K562 (cell line): Measurements from ENCODE around the gene LRRC41. TPM values are rescaled to one million over a fixed set of nuclear protein-coding genes. Genes with fewer than 3 reads are reported as not detected.
A peak's percentile ranks its signal among the peaks of the same experiment; 100 is the strongest.
"Not testable (repeated sequence)": the region's sequence is repeated elsewhere in the genome, so short reads cannot be mapped to it uniquely, and the experiment has no call there.

Experiments used
- ATAC-seq: fragments of 200-7000 bp; cut with Tn5 transposase; 3 replicates; pipeline ENCODE4 v1.9.1; 2020; ENCODE audit warnings: moderate library complexity
- BruUV-seq: library from RNA; stranded (reverse); fragments of 400-500 nt; replicated peaks from 2 replicates; lab custom pipeline; 2021; lab: Mats Ljungman, UMichigan
- CTCF ChIA-PET: fragments of 300-600 bp; formaldehyde crosslinking; extraction: SDS; loops from one replicate; lab custom pipeline; 2021; ENCODE audit warnings: low intra/inter-chr PET ratio; lab: Yijun Ruan, JAX
- POLR2A ChIA-PET: fragments of 300-600, 350-650 bp; sonication (Branson Sonifier 250); formaldehyde crosslinking; extraction: SDS; loops from one replicate; lab custom pipeline; 2021; ENCODE audit warnings: antibody characterized with exemption, inconsistent platforms; lab: Yijun Ruan, JAX
- DNase-seq, 4 experiments: peaks; one replicate each; pipeline versions ENCODE4 v3.0.0 to v3.0.0-alpha.2; 2011 to 2018; ENCODE audit warnings: low spot score in 3 of 4, mixed read lengths in 3 of 4; ENCODE audit errors: extremely low read depth in 1 of 4
- FAIRE-seq: peaks from 2 replicates; lab custom pipeline; 2011; peaks lifted over from hg19 to GRCh38; lab: Jason Lieb, UNC
- H2AFZ ChIP-seq: 2 replicates; pipeline ENCODE4 v1.6.0; 2011; ENCODE audit warnings: low read depth, low read length, control low read depth, inconsistent platforms
- H3K27ac ChIP-seq: fragments of 200-600 bp; 3 replicates; pipeline ENCODE4 v1.8.0; 2011; ENCODE audit warnings: low read depth, mild to moderate bottlenecking, control low read depth, inconsistent platforms, low read length, moderate library complexity, mixed read lengths; ENCODE audit errors: extremely low read depth
- H3K27me3 ChIP-seq, 2 experiments: fragments of 300-600 bp in 1 of 2; 2 replicates in 1 of 2; 3 replicates in 1 of 2; pipeline versions ENCODE4 v1.6.0 to v1.8.0; 2011; ENCODE audit warnings: inconsistent platforms in 2 of 2, low read length in 2 of 2, mild to moderate bottlenecking in 1 of 2, mixed read lengths in 1 of 2, moderate library complexity in 1 of 2; ENCODE audit not compliant: control insufficient read depth in 2 of 2, insufficient read depth in 2 of 2
- H3K36me3 ChIP-seq: fragments of 300-600 bp; 3 replicates; pipeline ENCODE4 v1.8.0; 2011; ENCODE audit warnings: mild to moderate bottlenecking, low read length, inconsistent platforms; ENCODE audit not compliant: control insufficient read depth, insufficient read depth
- H3K4me1 ChIP-seq, 2 experiments: fragments of 200-600 bp in 1 of 2; replicated peaks in 1 of 2; 2 replicates in 1 of 2; 3 replicates in 1 of 2; pipeline versions ENCODE4 v1.5.1 to v1.8.0; 2011; ENCODE audit warnings: inconsistent platforms in 2 of 2, low read length in 2 of 2, mild to moderate bottlenecking in 1 of 2, mixed read lengths in 1 of 2, moderate library complexity in 1 of 2; ENCODE audit not compliant: control insufficient read depth in 2 of 2, insufficient read depth in 2 of 2
- H3K4me2 ChIP-seq: 2 replicates; pipeline ENCODE4 v1.6.1; 2011; ENCODE audit warnings: low read length, control low read depth, inconsistent platforms, mixed read lengths; ENCODE audit not compliant: insufficient read depth
- H3K4me3 ChIP-seq: fragments of 200-600 bp; sonication (generic), shearing (Covaris generic); 2 replicates; pipeline ENCODE4 v1.5.1; 2016; ENCODE audit warnings: control low read depth, inconsistent platforms
- H3K79me2 ChIP-seq: fragments of 200-600 bp; 3 replicates; pipeline ENCODE4 v1.8.0; 2011; ENCODE audit warnings: low read length, inconsistent platforms; ENCODE audit not compliant: control insufficient read depth, insufficient read depth
- H3K9ac ChIP-seq, 2 experiments: 2 replicates each; pipeline versions ENCODE4 v1.6.0 to v1.6.1; 2011; ENCODE audit warnings: low read depth in 2 of 2, low read length in 2 of 2, control low read depth in 1 of 2, inconsistent platforms in 1 of 2, mild to moderate bottlenecking in 1 of 2, mixed read lengths in 1 of 2; ENCODE audit not compliant: insufficient read depth in 1 of 2
- H3K9me1 ChIP-seq: one replicate; pipeline ENCODE4 v1.6.0; 2011; ENCODE audit warnings: inconsistent platforms, mild to moderate bottlenecking, low read length, moderate library complexity; ENCODE audit not compliant: control insufficient read depth, insufficient read depth
- H3K9me3 ChIP-seq: replicated peaks from 2 replicates; pipeline ENCODE4 v1.5.1; 2011; ENCODE audit warnings: low read depth, low read length, inconsistent platforms; ENCODE audit not compliant: control insufficient read depth, insufficient read depth
- H4K20me1 ChIP-seq: replicated peaks from 2 replicates; pipeline ENCODE4 v1.6.1; 2011; ENCODE audit warnings: low read length, inconsistent platforms, mixed read lengths; ENCODE audit not compliant: control insufficient read depth, insufficient read depth
- PTRF ChIP-seq: fragments of 450-650 bp; IDR thresholded peaks from 2 replicates; pipeline ENCODE4 v1.6.1; 2016; ENCODE audit warnings: mild to moderate bottlenecking, missing genetic modification characterization, missing compliant biosample characterization
- ZBTB33 ChIP-seq: sonication (generic); formaldehyde crosslinking; IDR thresholded peaks from 2 replicates; pipeline ENCODE4 v1.8.1; 2023; ENCODE audit warnings: mild to moderate bottlenecking, missing genetic modification reagents
- whole genome bisulfite sequencing: fragments of 100-300 bp; shearing (Covaris generic); methylation state at CpG from one replicate; pipeline ENCODE4 v1.1.6; 2016; ENCODE audit warnings: low coverage, mixed read lengths; ENCODE audit not compliant: insufficient coverage; ENCODE audit errors: missing lambda C conversion rate; 5-methylcytosine and 5-hydroxymethylcytosine counted together
- in situ Hi-C: fragments of 300-500 bp; cut with MboI; formaldehyde crosslinking; loops from 4 replicates; pipeline ENCODE4 v1.15.0; 2018; ENCODE audit warnings: inconsistent platforms, mixed read lengths
- intact Hi-C: fragments of 100-400 bp; cut with micrococcal nuclease; formaldehyde crosslinking; loops from 2 replicates; pipeline ENCODE4 v1.14.2; 2022
- polyA plus RNA-seq, 8 experiments: library from polyadenylated mRNA; depleted of rRNA in 4 of 8; stranded (reverse) in 5 of 8; unstranded in 3 of 8; fragments of >200 nt; fragmentation: Nextera tagmentation in 2 of 8; fragmentation: Illumina TruSeq in 1 of 8; extraction: Ambion mirVana in 2 of 8; extraction: Trizol in 1 of 8; gene quantifications; 2 replicates each; pipeline versions ENCODE4 v1.2.1 to v1.2.3, GENCODE V29; 2011 to 2014; ENCODE audit warnings: inconsistent platforms in 1 of 8, missing spikeins in 1 of 8
- total RNA-seq, 7 experiments: library from RNA; depleted of rRNA in 6 of 7; stranded (reverse); fragments of >200 nt in 6 of 7; fragmentation: Illumina TruSeq in 2 of 7; extraction: Trizol in 2 of 7; gene quantifications; 2 replicates each; pipeline versions ENCODE4 v1.2.1 to v1.2.3, GENCODE V29; 2011 to 2021; ENCODE audit warnings: low replicate concordance in 1 of 7

The LRRC41 gene
- total and polyA plus RNA-seq, 9 of the 15 experiments (the other 6 are each of a cell fraction or from before 2014, with no cell fraction given), result 10.5 to 64.7 (median 44.2) TPM

GRCh38 chr1:46319960-46320914 is 16.8 kb upstream of the LRRC41 start (continued):
- TF ChIP-seq ZBTB33 (CRISPR knock-in tag) (peak; percentile 29; the same call in 1 of the 2 replicates), PTRF (tag) (peak; percentile 69)

GRCh38 chr1:46319301-46319700 is 15.9 kb upstream of the LRRC41 start:
- in situ Hi-C loops, CTCF ChIA-PET, H4K20me1 ChIP-seq, BruUV-seq, H3K9ac ChIP-seq, H3K27me3 ChIP-seq, H3K9me1 ChIP-seq, intact Hi-C loops, H3K4me2 ChIP-seq, H2AFZ ChIP-seq, H3K4me3 ChIP-seq, DNase-seq, H3K9me3 ChIP-seq, H3K27ac ChIP-seq, H3K79me2 ChIP-seq, H3K4me1 ChIP-seq: not testable (repeated sequence)
- FAIRE-seq (peak; percentile 23), ATAC-seq (0 out of 3 replicates have a peak, but pooled peaks have one; percentile 2)
- POLR2A ChIA-PET, result interaction anchor here (0.8 to 4.7 kb wide), 6 partner anchors 8 to 21 kb away, joined by 3 to 33 read pairs (median 20); partner anchors contain the start of genes LRRC41, NSUN4 and UQCRH
- 57% methylated on average over 6 of the region's 6 CpGs for WGBS
- H3K36me3 ChIP-seq, result peaks cover 29% of the 10 kb centered on the region
